ENCODE measurements around the gene SEPTIN8.

The SEPTIN8 gene

DNA sequence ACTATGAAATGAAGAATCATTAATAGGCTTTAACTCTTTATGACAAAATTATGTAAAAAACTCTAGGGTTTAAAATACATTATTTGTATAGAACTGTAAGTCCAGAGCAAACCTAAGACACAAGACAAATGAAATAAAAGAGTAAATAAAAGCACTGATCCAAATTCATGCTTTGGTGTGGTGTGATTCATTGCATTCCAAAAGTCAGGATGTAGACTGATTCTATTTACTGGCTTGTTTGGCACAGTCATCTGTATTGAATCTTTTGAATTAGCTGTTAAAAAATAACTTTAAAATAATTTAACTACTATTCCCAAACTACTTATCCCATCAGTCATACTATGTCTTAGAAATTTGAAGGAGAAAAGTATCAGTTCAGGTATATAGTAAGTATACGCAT is 72.2 kb downstream of the SEPTIN8 start:
- DNase-seq (ENCODE audit: insufficient read length, low spot score) (no peak), FAIRE-seq (no peak)
- TF ChIP-seq SPI1 (IDR thresholded peaks at IDR 0.05; ENCODE audit: low read depth, low read length) (no peak), POLR2A (IDR thresholded peaks at IDR 0.05; ENCODE audit: low read depth, low read length) (no peak)
